Pulmonary artery endothelial cell (primary cell): ENCODE measurements around the gene EBLN1. TPM values are rescaled to one million over a fixed set of nuclear protein-coding genes. Genes with fewer than 3 reads are reported as not detected.

Experiments used
- DNase-seq: peaks from one replicate; pipeline ENCODE4 v3.0.0-alpha.2; 2011; ENCODE audit warnings: low read depth, low spot score
- total RNA-seq: library from RNA; depleted of rRNA; stranded (reverse); fragments of >200 nt; gene quantifications from 2 replicates; pipeline ENCODE4 v1.2.3, GENCODE V29; 2014

Gene EBLN1
- total RNA-seq: not detected in 2 replicates

DNA sequence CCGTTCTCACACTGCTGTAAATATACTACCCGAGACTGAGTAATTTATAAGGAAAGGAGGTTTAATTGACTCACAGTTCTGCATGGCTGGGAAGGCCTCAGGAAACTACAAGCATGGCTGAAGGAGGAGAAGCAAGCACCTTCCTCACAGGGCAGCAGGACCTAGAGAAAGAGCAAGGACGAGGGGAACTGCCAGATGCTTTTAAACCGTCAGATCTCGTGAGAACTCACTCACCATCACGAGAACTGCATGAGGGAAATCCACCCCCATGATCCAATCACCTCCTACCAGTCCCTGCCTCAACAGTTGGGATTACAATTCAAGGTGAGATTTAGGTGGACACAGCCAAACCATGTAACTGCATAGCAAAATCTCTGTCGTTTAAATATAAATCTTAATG is at the start of gene EBLN1:
TSS of gene EBLN1 (minus strand) at position 174 of the 400 bp plus-strand sequence. CDS start 8,032 bp downstream, outside the sequence.
- no peak for DNase-seq

DNA sequence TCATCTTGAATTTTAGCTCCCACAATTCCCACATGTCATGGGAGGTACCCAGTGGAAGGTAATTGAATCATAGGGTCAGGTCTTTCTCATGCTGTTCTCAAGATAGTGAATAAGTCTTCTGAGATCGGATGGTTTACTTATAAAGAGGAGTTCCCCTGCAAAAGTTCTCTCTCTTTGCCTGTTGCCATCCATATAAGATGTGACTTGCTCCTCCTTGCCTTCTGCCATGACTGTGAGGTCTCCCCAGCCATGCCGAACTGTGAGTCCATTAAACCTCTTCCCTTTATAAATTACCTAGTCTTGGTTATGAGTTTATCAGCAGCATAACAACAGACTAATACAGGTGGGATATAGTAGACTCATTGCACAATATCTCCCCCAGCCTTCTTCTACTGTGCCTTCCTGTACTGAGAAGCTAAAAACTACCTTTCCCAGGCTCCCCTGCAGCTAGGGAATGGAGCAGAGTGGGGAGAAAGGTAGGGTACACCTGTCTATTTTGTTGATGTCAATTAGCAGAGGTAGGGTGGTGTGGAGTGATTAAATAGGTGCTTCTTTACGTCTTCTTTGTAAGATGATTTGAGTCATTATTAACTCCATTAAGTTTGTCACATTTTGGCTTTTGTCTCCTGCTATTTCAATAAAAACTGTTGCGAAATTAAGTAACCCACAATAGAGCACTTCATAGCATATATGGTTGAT is 48.2 kb upstream of the EBLN1 start:
- DNase-seq: no peak

- DNase-seq: no peak
These were observed 45.3 kb upstream of the EBLN1 start for GRCh38 chr10:22263106-22263505.

DNA sequence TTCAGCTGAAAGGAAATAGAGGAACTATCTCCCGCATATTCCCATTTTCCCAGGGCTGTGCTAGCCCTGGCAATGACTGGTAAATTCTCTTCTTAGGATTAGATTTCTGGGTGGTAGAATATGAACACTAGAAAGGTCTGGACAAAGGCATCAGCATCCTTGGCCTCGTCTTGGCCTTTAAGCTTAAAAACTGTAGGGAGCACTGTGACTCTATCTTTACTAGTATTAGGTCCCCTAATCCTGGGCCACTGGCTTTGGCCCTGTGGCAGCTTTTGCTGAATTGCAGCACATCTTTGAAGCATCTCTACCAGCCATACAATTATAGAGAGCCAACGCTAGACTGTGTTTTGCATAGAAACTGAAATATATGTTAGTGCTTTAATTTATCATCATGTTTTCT is 41.5 kb upstream of the EBLN1 start:
- DNase-seq: no peak

GRCh38 chr10:22258471-22258870 is 40.7 kb upstream of the EBLN1 start:
- no peak for DNase-seq

GRCh38 chr10:22253580-22253882 is 35.7 kb upstream of the EBLN1 start:
- no peak for DNase-seq

- no peak for DNase-seq
These were observed 35.2 kb upstream of the EBLN1 start for GRCh38 chr10:22252801-22253579.

- DNase-seq: no peak
These were observed 34.5 kb upstream of the EBLN1 start for GRCh38 chr10:22252224-22252800.

DNA sequence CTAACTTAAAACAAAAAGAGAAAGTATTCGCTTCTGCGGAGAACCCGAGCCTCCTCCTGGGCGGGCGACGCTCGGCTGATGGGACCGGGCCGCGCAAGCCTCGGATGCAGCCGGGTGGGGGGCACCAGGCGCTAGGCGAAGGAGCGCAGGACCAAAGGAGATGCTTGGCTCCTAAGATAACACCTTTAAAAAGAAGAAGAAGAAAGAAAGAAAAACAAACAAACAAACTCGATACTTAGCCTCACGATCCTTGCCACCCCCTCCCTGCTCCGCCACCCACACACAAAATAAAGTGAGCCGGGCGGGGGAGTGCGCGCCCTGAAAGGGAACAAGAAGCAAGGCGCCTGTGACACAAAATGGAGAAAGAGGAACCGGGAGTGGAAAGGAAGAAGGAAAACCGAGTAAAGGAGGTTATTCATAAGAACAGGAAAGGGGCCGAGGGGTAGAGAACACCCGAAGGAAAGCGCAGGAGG is 34.0 kb upstream of the EBLN1 start:
- DNase-seq: no peak

DNA sequence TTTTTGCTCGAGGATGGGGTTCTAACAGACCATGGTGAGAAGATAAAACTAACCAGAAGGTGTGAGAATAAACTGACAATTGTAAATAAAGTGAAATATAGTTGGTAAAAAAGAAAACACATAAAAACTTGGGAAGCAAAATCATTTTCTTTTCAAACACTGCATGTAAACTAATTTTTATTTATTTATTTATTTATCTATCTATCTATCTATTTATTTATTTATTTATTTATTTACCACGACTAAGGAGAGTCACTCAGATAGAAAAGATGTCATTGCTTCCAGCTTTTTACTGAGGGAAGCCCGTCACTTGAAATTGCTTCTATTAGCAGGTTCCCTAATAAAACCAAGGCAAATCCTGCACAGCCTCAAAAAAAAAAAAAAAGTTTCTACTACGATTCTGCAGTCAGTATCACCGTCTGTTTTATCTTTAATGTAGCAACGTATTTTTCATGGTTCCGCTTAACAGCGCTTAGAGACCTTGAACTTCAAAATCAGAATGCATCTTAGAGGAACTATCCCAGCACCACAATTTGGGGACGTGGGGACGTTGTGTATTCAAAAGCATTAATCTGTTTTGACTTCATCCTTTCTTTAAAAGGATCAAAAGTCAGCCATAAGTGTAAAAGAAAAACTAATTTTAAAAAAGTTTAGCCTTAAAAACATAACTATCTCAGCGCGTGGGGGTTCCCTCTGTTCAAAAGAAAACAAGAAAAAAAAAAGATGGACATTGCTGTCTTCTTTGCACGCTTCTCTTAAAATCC is 33.3 kb upstream of the EBLN1 start:
- DNase-seq: no peak

DNA sequence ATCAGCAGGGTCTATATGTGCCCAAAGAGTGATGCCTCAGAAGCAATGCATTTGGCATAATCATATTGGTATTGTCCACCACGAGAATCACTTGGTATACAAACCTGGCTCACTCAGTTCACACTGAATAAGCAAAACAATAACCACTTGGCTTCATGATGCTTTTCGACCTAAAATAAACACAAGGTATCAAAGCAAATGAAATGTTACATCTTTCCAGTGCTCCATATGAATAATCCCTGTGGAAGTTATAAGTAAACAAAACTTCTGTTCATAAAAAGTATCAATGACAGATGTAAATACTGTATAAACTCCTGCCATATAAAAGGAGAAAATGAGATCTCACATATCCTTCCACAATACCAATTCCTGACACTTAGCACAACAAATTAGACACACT is 29.8 kb upstream of the EBLN1 start:
- no peak for DNase-seq

DNA sequence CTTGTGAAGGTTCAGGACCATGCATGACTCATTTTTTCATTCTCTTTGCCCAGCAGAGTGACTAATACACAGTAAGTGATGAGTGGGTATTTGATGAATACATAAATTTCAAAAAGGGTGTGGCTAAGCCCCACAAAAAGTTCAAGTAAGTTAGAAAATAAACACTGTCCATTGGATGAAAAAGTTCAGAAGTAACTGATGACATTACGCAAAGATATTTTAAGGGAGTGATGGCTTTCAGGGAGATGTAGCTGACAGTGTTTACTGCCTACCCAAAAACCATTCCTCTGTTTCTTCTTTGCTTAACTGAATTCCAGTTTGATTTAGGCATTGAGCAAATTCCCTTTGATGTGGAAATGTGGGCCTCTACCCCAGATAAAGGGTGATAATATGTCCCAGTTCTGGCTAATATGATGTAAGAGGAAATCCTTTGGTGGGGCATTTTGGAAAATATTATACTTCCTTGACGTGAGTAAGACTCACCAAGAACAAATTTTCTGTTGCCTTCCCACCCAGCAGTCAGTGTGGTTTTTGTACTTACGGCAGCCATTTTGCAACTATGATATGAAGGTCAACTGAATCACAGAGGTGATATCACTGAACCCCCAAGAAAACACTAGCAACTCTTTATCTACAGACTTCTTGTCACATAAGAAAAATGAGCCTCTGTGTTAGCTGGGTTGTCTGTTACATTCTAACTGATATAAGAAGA is 29.0 kb upstream of the EBLN1 start:
- no peak for DNase-seq

- no peak for DNase-seq
These were observed 27.8 kb upstream of the EBLN1 start for GRCh38 chr10:22245567-22245966.

DNA sequence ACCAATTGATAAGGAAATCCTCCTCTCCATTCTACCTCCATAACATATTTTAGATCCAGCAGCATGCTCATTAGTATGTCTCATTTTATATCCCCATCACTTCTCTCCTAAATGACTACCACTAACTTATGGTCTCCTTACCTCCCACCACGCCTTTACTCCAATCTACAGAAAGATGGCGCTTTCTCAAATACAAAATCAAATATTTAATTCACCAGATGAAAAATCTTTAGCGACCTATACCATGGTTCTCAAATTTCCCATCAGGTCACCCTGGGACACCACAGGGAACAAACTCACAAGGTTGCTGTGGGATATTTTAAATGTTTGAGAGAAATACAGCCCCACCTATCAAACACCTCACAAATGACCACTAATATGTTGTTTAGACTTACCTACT is 27.0 kb upstream of the EBLN1 start:
- DNase-seq: no peak

GRCh38 chr10:22244001-22244400 is 26.2 kb upstream of the EBLN1 start:
- DNase-seq: no peak

DNA sequence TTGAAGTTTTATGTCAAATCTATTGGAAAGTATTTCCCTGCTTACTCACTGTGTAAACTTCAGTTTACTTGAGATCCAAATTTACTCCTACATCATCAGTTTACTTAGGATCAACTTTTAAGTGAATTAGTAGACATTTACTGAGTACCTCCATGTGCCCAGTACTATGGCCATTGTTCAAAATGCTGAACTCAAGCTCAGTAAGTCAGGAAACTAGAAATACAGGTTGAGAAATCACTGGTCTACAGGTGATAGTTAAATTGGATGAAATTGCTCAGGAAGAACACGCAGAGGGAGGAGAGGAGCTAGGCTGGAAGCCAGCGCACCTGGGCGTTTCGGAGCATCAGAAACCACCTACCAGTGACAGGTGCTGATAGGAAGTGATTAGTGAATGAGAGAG is 25.5 kb upstream of the EBLN1 start:
- DNase-seq: no peak

DNA sequence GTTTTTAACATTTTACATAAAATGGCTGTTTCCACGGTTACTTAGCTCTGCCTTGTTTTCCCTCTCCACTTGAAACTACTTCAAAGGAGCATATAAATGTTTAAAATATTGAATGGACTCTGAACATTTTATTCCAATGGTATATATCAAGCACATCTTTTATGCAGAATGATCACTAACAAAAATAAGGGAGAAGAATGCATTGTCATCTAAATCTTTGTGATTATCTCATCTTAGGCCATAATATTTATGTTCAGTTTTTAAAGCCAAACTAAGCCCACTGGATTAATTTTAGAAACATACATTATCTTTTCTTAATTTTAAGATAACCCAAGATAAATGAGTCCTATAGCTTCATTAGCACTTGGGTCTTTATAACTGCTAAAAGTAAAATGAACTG is 13.4 kb upstream of the EBLN1 start:
- no peak for DNase-seq

DNA sequence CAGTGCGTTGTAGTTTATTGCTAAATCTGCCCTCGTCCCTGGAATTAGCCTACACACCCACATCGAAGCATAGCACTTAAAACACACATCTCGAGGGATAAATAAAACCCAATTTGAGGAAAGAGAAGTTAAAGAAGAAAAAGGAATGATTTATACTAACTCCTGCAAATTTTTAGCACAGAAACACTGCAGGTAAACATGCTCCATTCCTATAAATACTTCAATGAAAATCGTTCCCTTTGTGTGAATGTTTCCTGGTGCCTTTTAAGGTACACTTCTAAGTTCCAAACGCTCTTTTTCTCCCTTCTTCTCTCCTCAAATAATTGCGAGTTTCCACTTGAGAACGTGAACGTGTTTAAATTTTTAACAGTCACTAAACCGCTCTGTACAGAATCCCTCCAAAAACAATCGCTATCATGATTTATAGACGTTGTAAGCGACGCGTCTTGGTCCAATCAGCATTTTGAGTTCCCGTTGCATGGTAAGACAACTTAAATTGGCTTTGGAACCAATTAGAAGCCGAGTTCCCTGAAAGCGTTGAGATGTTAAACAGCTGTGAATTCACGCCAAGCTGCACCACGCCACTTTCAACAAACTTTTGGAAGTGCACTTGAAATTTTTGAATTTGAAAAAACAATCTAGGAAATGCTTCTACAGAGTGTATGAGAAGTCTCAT is 12.5 kb upstream of the EBLN1 start:
- no peak for DNase-seq

- no peak for DNase-seq
These were observed 12.0 kb upstream of the EBLN1 start for GRCh38 chr10:22229802-22230157.

- DNase-seq: peak; percentile 60
These were observed 11.4 kb upstream of the EBLN1 start for GRCh38 chr10:22228943-22229801.
